Gastrocnemius medialis (tissue), 4 donors: ENCODE results near the gene CRK.

ENCODE experiments used
- POLR2A ChIP-seq, 2 donors: fragments of 450-650 bp; IDR thresholded peaks; one replicate each; pipeline ENCODE4 v1.6.1; 2017; ENCODE audit warnings: antibody characterized with exemption in 2 of 2, mild to moderate bottlenecking in 2 of 2, moderate library complexity in 2 of 2
- TF ChIP-seq, protein P1 (sequence below), 5 experiments: fragments of 450-650 bp in 3 of 5; fragments of 200-600 bp in 2 of 5; sonication (generic) in 2 of 5; IDR thresholded peaks in 4 of 5; conservative IDR thresholded peaks in 1 of 5; 1 replicate in 4 of 5; 2 replicates in 1 of 5; pipeline ENCODE4 v1.5.1; 2016 to 2019; ENCODE audit warnings: antibody characterized with exemption in 5 of 5, mild to moderate bottlenecking in 3 of 5, moderate library complexity in 3 of 5

DNA sequence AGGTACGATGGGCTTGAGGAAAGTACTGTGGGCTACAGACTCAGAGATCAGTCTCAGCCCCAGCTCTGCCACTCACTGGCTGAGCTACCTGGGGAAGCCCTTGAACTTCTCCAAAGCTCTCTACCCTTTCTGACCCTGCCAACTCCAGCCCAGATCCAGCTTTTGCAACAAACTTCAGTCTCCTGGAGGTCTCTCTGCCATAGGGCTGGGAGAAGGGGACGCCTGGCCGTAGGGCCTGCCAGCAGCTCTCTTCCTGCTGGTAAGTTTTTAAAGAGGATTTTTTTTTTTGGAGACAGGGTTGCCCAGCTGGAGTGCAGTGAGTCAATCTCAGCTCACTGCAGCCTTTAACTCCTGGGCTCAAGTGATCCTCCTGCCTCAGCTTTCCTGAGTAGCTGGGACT, 48.8 kb upstream of the CRK start:
- TF ChIP-seq, protein P1, sequence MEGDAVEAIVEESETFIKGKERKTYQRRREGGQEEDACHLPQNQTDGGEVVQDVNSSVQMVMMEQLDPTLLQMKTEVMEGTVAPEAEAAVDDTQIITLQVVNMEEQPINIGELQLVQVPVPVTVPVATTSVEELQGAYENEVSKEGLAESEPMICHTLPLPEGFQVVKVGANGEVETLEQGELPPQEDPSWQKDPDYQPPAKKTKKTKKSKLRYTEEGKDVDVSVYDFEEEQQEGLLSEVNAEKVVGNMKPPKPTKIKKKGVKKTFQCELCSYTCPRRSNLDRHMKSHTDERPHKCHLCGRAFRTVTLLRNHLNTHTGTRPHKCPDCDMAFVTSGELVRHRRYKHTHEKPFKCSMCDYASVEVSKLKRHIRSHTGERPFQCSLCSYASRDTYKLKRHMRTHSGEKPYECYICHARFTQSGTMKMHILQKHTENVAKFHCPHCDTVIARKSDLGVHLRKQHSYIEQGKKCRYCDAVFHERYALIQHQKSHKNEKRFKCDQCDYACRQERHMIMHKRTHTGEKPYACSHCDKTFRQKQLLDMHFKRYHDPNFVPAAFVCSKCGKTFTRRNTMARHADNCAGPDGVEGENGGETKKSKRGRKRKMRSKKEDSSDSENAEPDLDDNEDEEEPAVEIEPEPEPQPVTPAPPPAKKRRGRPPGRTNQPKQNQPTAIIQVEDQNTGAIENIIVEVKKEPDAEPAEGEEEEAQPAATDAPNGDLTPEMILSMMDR (IDR thresholded peaks at IDR 0.05 in 4 of 5, conservative IDR thresholded peaks at IDR 0.05 in 1 of 5), result no peak
- no peak for TF ChIP-seq POLR2A (IDR thresholded peaks at IDR 0.05)
